Effector CD4-positive, alpha-beta T cell (primary cell): ENCODE results near the gene DESI1.
A peak's percentile ranks its signal among the peaks of the same experiment; 100 is the strongest.
"Not testable (repeated sequence)": the region's sequence is repeated elsewhere in the genome, so short reads cannot be mapped to it uniquely, and the experiment has no call there.

ENCODE experiments used
- DNase-seq: peaks from one replicate; pipeline ENCODE4 v3.0.0-alpha.2; 2020
- total RNA-seq: gene quantifications from one replicate; lab custom pipeline; 2026; lab: John Stamatoyannopoulos, UW

The DESI1 gene
- total RNA-seq: 38.3 reads per million, percentile 62 among the genes with 10 or more reads in this experiment

- no peak for DNase-seq
Measured at GRCh38 chr22:41620589-41621098, at the start of gene DESI1. TSS of gene DESI1 (minus strand) at chr22:41621043. CDS start at chr22:41620839, 204 bp downstream.

- DNase-seq: no peak
Measured at GRCh38 chr22:41668971-41669911, 48.4 kb upstream of the DESI1 start.

- no peak for DNase-seq
Measured at GRCh38 chr22:41664951-41665350, 44.1 kb upstream of the DESI1 start.

GRCh38 chr22:41664490-41664889, 43.6 kb upstream of the DESI1 start:
- no peak for DNase-seq

DNA sequence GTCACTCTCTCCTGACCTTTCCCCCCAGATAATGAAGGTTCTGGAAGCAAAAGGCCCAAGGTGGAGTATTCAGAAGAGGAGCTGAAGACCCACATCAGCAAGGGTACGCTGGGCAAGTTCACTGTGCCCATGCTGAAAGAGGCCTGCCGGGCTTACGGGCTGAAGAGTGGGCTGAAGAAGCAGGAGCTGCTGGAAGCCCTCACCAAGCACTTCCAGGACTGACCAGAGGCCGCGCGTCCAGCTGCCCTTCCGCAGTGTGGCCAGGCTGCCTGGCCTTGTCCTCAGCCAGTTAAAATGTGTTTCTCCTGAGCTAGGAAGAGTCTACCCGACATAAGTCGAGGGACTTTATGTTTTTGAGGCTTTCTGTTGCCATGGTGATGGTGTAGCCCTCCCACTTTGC, 42.8 kb upstream of the DESI1 start:
- not testable (repeated sequence) for DNase-seq

GRCh38 chr22:41661713-41662112, 40.9 kb upstream of the DESI1 start:
- DNase-seq: no peak

DNA sequence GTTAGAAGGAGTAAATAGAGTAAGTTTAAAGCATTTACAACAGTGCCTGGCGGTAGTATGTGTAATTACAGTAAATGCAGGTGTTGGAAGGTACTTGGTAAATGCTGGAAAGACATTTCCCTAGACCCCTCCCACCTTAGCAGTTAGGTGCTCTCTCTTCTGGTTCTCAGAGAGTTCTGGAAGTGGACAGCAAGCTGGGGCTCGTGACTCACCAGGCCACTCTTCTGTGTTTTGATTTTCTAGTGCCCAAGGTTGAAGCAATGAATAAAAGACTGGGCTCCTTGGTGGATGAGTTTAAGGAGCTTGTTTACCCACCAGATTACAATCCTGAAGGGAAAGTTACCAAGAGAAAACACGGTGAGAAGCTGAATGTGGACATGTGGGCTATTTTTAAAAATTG, 40.2 kb upstream of the DESI1 start:
- no peak for DNase-seq

GRCh38 chr22:41660416-41660815, 39.6 kb upstream of the DESI1 start:
- DNase-seq: no peak

GRCh38 chr22:41659941-41660340, 39.1 kb upstream of the DESI1 start:
- DNase-seq: no peak

DNA sequence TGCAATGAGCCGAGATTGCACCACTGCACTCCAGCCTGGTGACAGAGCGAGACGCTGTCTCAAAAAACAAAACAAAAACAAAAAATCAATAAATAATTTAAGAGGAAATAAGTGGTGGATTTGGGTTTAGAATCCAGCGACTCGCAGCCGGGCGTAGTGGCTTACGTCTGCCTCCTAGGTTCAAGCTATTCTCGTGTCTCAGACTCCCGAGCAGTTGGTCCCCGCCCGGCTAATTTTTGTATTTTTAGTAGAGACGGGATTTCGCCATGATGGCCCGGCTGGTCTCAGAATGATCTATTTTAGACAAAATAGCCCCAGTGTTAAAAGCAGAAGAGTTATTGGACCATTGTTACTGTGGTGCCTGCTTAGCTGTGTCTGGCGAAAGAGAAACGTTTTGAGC, 38.0 kb upstream of the DESI1 start:
- no peak for DNase-seq

- no peak for DNase-seq
Measured at GRCh38 chr22:41657709-41658108, 36.9 kb upstream of the DESI1 start.

GRCh38 chr22:41656556-41656955, 35.7 kb upstream of the DESI1 start:
- no peak for DNase-seq

DNA sequence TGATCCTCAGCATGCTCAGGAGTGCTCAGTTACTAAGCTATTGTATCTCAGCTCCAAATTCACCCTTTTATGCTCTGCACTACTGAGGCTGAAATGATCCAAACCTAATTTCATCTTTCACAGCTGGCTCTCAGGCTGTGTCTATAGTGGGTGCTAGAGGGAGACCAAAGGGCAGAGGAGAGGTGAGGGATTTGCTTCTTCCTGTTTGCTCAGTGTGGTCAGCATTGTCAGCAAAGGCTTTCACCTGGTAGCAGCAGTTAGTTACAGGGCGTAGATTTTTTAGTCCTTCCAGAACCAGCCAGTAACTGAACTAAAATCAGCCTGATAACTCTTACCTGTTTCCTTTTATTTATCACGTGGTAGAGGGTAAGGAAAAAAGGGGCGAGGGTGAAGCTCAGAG, 33.5 kb upstream of the DESI1 start:
- DNase-seq: no peak

GRCh38 chr22:41650821-41651220, 30.0 kb upstream of the DESI1 start:
- DNase-seq: no peak

GRCh38 chr22:41650229-41650628, 29.4 kb upstream of the DESI1 start:
- DNase-seq: no peak

DNA sequence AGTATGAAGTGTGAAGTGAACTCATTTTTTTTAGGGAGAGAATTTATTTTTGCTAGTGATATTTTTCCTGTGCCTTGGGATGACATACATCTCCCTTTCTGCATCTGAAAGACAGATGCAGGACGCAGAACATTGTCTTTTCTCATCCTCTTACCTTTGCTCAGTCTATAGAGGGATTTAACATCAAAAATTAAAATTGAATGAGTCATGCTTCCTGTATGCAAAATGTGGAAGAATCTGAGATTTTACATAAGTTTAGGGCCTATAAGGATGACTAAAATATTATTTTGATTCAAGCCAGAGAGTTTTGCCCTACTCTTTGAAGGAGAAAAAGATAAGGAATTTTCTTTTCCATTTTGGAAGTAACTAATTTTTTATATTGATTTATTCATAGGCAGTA, 27.6 kb upstream of the DESI1 start:
- no peak for DNase-seq

- no peak for DNase-seq
Measured at GRCh38 chr22:41647771-41648170, 26.9 kb upstream of the DESI1 start.

DNA sequence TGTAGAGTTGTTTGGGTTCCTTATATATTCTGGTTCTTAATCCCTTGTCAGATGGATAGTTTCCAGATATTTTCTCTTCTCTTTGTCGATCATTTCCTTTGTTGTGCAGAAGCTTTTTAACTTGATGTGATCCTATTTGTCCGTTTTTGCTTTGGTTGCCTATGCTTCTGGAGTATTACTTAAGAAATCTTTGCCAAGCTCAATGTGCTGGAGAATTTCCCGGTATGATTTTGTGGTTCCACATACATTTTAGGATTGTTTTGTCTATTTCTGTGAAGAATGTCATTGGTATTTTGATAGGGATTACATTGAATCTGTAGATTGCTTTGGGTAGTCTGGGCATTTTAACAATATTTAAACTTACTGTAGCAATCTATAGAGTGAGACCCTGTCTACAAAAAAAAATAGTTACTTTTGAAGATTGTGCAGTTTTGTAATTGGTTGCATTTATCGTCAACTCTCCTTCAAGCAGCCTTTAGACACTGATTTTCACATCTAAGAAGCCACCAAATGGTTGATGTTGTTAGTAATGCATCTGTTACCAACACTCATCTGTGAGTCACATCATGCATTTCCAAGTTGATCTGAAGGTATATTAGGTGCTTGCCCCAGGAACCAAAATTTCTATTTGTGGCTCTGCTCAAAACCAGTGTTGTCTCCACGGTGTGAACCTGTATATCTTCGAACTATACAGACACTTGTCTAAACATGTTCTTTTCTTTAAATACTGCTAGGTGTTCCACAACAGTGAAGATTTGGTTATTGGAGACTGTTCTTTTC, 21.7 kb upstream of the DESI1 start:
- DNase-seq: no peak

GRCh38 chr22:41641854-41642253, 21.0 kb upstream of the DESI1 start:
- no peak for DNase-seq

GRCh38 chr22:41638748-41639147, 17.9 kb upstream of the DESI1 start:
- no peak for DNase-seq

DNA sequence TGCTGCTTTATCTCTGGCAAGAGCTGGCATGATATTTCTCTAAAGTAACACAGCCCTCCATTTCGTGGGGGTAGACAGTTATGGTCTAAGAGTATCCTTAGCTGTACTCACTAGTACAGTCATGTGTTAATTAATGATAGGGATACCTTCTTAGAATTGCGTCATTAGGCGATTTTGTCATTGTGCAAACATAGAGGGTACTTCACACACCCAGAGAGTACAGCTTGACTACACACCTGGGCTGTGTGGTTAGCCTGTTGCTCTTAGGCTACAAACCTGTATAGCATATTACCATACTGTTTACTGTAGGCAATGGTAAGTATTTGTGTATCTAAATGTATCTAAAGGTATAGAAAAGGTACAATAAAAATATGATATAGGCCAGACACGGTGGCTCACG, 17.3 kb upstream of the DESI1 start:
- DNase-seq: no peak

DNA sequence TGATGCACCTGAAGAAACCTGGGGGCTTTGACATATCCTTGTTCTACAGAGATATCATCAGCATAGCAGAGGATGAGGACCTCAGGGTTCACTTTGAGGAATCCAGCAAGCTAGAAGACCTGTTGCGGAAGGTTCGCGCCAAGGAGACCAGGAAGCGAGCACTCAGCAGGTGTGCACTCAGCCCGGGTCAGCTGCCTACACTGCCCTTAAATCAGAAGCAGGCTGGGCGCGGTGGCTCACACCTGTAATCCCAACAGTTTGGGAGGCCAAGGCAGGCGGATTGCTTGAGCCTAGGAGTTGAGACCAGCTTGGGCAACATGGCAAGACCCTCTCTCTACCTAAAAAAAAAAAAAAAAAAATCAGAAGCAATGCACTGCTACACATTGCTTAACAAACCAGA, 16.8 kb upstream of the DESI1 start:
- DNase-seq: not testable (repeated sequence)

GRCh38 chr22:41636467-41636866, 15.6 kb upstream of the DESI1 start:
- DNase-seq: no peak

DNA sequence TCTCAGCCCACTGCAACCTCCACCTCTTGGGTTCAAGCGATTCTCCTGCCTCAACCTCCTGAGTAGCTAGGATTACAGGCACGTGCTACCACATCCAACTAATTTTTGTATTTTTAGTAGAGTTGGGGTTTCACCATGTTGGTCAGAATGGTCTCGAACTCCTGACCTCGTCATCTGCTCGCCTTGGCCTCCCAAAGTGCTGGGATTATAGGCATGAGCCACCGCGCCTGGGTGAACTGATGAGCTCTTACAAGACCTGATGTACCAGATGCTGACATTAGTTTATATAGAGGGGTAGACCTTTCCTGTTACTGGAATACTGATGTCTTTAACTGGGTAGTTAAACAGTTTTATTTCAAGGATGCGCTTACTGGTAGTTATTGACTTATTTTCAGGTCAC, 13.8 kb upstream of the DESI1 start:
- not testable (repeated sequence) for DNase-seq
